ENCODE results near the gene SCLY.
"Not testable (repeated sequence)": the region's sequence is repeated elsewhere in the genome, so short reads cannot be mapped to it uniquely, and the experiment has no call there.

Gene SCLY

DNA sequence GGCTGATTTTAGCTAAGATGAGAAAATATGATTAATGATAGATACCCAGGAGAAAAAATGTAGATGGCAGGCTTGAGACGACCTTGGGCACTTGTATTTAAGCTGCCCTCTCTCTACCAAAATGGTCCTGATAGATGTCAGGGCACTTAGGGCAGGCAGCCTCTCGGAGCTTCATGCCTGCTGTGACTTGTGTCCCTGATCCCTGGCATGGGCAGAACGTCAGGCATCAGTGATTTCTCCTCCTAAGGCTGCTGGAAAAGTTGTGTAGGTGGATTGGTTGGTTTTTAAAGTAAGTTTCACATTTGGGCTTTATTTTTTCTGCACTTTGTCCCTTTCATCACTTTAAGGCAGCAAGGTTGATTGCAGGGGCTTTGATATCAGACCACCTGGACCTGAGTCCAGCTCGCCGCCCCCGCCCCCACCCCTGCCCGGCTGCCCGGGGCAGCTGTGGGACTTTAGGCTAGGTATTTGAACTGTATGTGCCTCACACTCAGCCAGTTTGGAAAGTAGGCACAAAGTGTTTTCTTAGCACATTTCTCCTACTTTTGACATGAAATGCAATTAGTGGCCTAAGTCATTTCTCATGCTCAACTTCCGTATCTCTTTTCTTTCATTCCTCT lies 35.0 kb upstream of the SCLY start:
- Histone ChIP-seq H3K36me3 (ENCODE audit: control insufficient read depth in 2 of 2, insufficient read depth in 2 of 2, low read length in 2 of 2) (peaks cover 13 to 20% of the 10 kb centered on the region in 2 donors), H3K9me3 (ENCODE audit: control insufficient read depth in 2 of 2, low read length in 2 of 2) (no peaks in the 10 kb centered on the region), H3K27me3 (ENCODE audit: control insufficient read depth in 2 of 2, insufficient read depth in 2 of 2, low read length in 2 of 2) (no peaks in the 10 kb centered on the region), H3K4me1 (ENCODE audit: control insufficient read depth in 2 of 2, insufficient read depth in 2 of 2, low read length in 2 of 2) (no peaks in the 10 kb centered on the region), H3K9ac (ENCODE audit: low read depth in 1 of 2, low read length in 2 of 2) (no peak overlapping the region), H3K4me3 (ENCODE audit: low read length in 2 of 2) (no peak overlapping the region), H3K27ac (ENCODE audit: low read depth in 2 of 2, low read length in 2 of 2) (no peak overlapping the region)

DNA sequence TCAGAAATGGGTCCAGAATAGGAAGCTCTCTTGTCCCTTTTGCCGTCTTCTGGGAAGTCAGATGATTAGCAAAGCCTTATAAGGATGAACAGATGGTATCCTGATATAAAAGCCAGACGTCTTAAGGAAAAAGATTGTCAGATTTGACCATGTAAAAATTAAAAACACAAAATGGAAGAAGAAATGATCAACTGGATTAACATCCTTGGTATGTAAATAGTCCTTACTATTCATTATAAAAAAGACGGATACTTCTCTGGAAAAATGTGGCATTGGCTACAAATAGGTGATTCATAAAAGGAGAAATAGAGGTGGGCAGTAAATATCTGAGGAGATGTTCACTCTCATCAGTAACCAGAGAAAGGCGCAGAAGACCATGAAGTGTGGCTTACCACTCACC lies 33.7 kb upstream of the SCLY start:
- no peaks in the 10 kb centered on the region for H3K9me3 ChIP-seq (ENCODE audit: control insufficient read depth in 2 of 2, low read length in 2 of 2)
- no peak overlapping the region for H3K9ac ChIP-seq (ENCODE audit: low read depth in 1 of 2, low read length in 2 of 2)
- H3K27ac ChIP-seq (ENCODE audit: low read depth in 2 of 2, low read length in 2 of 2) = no peak overlapping the region
- H3K36me3 ChIP-seq (ENCODE audit: control insufficient read depth in 2 of 2, insufficient read depth in 2 of 2, low read length in 2 of 2) = peaks cover 17 to 24% of the 10 kb centered on the region in 2 donors
- H3K4me1 ChIP-seq (ENCODE audit: control insufficient read depth in 2 of 2, insufficient read depth in 2 of 2, low read length in 2 of 2) = no peaks in the 10 kb centered on the region
- no peaks in the 10 kb centered on the region for H3K27me3 ChIP-seq (ENCODE audit: control insufficient read depth in 2 of 2, insufficient read depth in 2 of 2, low read length in 2 of 2)
- no peak overlapping the region for H3K4me3 ChIP-seq (ENCODE audit: low read length in 2 of 2)

DNA sequence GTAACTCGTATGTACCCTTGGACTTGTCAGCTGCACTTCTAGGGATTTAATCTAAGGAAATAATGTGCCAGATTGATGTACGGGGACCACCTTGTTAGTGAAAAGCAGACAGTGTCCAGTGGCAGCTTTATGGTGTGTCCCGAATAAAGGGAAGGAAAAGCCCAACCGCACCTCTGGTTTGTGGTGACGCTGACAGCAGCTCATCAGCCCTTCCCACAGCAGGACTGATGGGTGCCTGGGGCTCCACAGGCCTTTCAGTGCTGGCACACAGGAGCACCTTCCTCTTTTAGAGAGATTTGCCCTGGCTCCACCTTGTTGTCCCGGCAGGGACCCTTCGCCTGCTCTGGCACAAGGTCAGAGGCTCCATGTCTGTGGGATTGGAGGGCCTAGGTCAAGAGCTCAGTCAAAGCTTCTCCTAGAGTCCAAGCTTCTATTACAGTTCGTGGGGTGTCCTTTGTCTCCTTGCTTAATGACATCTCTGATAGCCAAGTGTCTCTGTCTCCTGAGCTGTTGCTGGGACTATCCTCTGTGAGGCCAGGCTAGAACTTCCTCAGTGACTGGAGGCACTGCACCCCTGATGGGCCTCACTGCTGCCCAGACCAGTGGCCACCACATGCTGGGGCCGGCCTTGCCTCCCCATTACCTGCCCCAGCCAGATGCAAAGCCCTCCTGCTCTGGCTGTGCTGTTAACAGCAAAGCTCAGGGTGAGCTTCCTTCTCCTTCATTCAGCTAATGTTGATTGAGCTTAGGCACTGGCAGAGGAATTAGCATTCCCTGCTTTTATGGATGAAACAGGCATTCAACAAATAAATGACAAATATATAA lies 33.0 kb upstream of the SCLY start:
- Histone ChIP-seq H3K4me3 (ENCODE audit: low read length in 2 of 2) (no peak overlapping the region), H3K36me3 (ENCODE audit: control insufficient read depth in 2 of 2, insufficient read depth in 2 of 2, low read length in 2 of 2) (peaks cover 17 to 26% of the 10 kb centered on the region in 2 donors)

DNA sequence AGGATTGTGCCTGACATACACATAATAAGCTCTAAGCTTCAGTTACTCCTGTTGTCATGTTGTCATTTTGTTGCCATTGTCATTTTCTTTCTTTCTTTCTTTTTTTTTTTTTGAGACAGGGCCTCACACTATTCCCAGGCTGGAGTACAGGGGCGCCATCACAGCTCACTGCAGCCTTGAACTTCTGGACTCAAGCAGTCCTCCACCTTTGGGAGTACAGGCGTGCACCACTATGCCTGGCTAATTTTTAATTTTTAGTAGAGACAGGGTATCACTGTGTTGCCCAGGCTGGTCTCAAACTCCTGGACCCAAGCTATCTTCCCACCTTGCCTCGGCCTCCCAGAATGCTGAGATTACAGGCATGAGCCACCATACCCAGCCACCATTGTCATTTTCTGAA lies 30.9 kb upstream of the SCLY start:
- H3K9ac ChIP-seq (ENCODE audit: low read depth in 1 of 2, low read length in 2 of 2) = no peak overlapping the region
- H3K4me1 ChIP-seq (ENCODE audit: control insufficient read depth in 2 of 2, insufficient read depth in 2 of 2, low read length in 2 of 2) = no peaks in the 10 kb centered on the region
- no peaks in the 10 kb centered on the region for H3K27me3 ChIP-seq (ENCODE audit: control insufficient read depth in 2 of 2, insufficient read depth in 2 of 2, low read length in 2 of 2)
- H3K9me3 ChIP-seq (ENCODE audit: control insufficient read depth in 2 of 2, low read length in 2 of 2) = no peaks in the 10 kb centered on the region
- H3K4me3 ChIP-seq (ENCODE audit: low read length in 2 of 2) = no peak overlapping the region
- peaks cover 17 to 24% of the 10 kb centered on the region in 2 donors for H3K36me3 ChIP-seq (ENCODE audit: control insufficient read depth in 2 of 2, insufficient read depth in 2 of 2, low read length in 2 of 2)
- H3K27ac ChIP-seq (ENCODE audit: low read depth in 2 of 2, low read length in 2 of 2) = no peak overlapping the region

More for the DNA sequence above, 33.0 kb upstream of the SCLY start:
- H3K9me3 ChIP-seq (ENCODE audit: control insufficient read depth in 2 of 2, low read length in 2 of 2) = no peaks in the 10 kb centered on the region
- H3K9ac ChIP-seq (ENCODE audit: low read depth in 1 of 2, low read length in 2 of 2) = no peak overlapping the region
- no peak overlapping the region for H3K27ac ChIP-seq (ENCODE audit: low read depth in 2 of 2, low read length in 2 of 2)
- H3K4me1 ChIP-seq (ENCODE audit: control insufficient read depth in 2 of 2, insufficient read depth in 2 of 2, low read length in 2 of 2) = no peaks in the 10 kb centered on the region
- no peaks in the 10 kb centered on the region for H3K27me3 ChIP-seq (ENCODE audit: control insufficient read depth in 2 of 2, insufficient read depth in 2 of 2, low read length in 2 of 2)

DNA sequence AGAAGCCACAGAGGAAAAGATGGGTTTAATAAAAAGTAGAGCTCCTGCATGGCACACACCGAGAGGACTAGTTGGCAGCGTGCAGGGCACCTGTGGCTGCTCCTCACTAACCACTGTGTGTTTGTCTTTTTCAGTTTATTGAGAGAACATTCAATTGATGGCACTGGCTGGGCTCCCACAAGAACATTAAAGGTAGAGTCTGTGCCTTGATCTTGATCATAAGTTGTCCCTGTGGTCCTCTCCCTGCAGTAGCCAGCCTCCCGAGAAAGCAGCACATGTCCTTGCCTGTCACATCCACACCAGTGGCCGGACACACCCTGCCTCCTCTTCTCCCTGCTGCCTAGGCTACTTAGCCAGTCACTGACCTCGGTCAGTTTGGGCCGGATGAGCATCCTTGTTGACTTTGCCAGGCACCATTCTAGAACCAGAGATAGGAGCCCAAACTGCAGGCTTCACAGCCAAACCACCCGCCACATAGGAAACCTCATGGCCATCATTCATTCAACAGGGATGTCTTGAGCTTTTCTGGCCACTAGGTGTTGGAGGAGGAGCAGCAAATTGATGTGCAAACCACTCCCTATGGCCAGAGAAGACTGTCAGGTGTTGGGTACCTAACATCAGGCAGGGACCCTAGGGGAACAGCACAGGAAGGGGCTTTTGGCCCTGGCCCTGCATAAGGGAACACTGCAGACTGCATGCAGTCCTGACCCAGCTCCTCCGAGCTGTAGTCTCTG lies 30.2 kb upstream of the SCLY start:
- no peaks in the 10 kb centered on the region for H3K9me3 ChIP-seq (ENCODE audit: control insufficient read depth in 2 of 2, low read length in 2 of 2)
- no peak overlapping the region for H3K27ac ChIP-seq (ENCODE audit: low read depth in 2 of 2, low read length in 2 of 2)
- H3K4me1 ChIP-seq (ENCODE audit: control insufficient read depth in 2 of 2, insufficient read depth in 2 of 2, low read length in 2 of 2) = no peaks in the 10 kb centered on the region
- no peak overlapping the region for H3K9ac ChIP-seq (ENCODE audit: low read depth in 1 of 2, low read length in 2 of 2)
- H3K4me3 ChIP-seq (ENCODE audit: low read length in 2 of 2) = no peak overlapping the region
- H3K36me3 ChIP-seq (ENCODE audit: control insufficient read depth in 2 of 2, insufficient read depth in 2 of 2, low read length in 2 of 2) = peaks cover 17 to 22% of the 10 kb centered on the region in 2 donors
- no peaks in the 10 kb centered on the region for H3K27me3 ChIP-seq (ENCODE audit: control insufficient read depth in 2 of 2, insufficient read depth in 2 of 2, low read length in 2 of 2)

DNA sequence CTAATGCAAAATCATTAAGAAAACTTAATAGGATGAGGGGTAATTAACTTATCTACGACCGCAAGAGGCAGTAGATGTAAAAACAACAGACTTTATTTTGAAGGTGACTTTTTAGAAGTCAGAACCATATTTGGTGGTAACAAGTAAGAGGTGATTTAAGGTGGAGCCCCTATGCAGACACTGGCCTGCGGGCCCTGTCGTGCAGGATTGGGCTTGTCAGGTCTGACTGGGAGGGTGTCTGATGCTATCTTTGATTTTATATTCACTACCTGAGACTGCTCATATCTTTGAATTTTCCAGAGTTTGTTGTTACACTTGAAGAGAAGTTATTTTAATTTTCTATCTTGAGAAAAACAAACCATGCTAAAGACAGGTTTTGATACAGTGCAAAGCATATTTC lies 29.1 kb upstream of the SCLY start:
- H3K4me1 ChIP-seq (ENCODE audit: control insufficient read depth in 2 of 2, insufficient read depth in 2 of 2, low read length in 2 of 2) = no peaks in the 10 kb centered on the region
- H3K27me3 ChIP-seq (ENCODE audit: control insufficient read depth in 2 of 2, insufficient read depth in 2 of 2, low read length in 2 of 2) = no peaks in the 10 kb centered on the region
- no peak overlapping the region for H3K9ac ChIP-seq (ENCODE audit: low read depth in 1 of 2, low read length in 2 of 2)
- H3K36me3 ChIP-seq (ENCODE audit: control insufficient read depth in 2 of 2, insufficient read depth in 2 of 2, low read length in 2 of 2) = peaks cover 17 to 30% of the 10 kb centered on the region in 2 donors
- no peak overlapping the region for H3K4me3 ChIP-seq (ENCODE audit: low read length in 2 of 2)
- no peaks in the 10 kb centered on the region for H3K9me3 ChIP-seq (ENCODE audit: control insufficient read depth in 2 of 2, low read length in 2 of 2)
- H3K27ac ChIP-seq (ENCODE audit: low read depth in 2 of 2, low read length in 2 of 2) = no peak overlapping the region

DNA sequence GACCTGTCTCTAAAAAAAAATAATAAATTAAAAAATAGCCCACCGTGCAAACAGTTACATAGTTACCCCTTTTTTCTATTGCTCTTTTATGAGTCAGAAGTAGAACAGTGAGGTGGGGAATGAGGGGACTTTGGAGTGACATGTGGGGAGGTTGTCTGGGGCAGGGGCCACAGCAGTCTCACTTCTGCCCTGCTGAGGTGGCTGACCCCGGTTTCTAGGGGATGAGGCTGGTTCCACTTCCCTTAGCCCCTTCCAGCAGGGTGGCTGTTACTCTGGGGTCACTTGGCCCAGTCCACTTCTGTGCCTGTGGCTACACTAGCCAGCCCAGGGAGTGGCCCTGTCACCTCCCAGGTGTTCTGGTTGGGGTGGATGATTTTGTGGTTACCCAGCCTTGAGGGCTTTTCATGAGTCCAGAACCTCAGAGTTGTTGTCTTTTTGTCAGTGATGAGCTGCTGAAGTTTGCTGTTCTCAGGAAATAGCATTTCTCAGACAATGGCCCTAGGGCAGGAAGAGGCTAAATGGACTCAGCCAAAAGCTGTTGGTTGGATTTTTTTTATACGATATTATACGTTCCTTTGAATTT lies 28.0 kb upstream of the SCLY start:
- no peak overlapping the region for H3K9ac ChIP-seq (ENCODE audit: low read depth in 1 of 2, low read length in 2 of 2)
- no peaks in the 10 kb centered on the region for H3K4me1 ChIP-seq (ENCODE audit: control insufficient read depth in 2 of 2, insufficient read depth in 2 of 2, low read length in 2 of 2)

DNA sequence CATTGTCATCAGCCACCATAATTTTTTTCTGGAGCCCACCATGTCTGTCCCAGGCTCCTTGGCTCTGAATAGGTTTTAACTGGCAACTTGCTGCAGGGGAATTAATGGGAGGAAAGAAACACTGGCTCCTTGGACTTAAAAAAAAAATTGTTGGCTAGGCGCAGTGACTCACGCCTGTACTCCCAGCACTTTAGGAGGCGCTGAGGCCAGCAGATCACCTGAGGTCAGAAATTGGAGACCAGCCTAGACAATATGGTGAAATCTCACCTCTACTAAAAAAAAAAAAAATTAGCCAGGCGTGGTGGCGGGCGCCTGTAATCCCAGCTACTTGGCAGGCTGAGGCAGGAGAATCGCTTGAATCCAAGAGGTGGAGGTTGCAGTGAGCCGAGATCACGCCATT lies 26.8 kb upstream of the SCLY start:
- not testable (repeated sequence) for H3K9ac ChIP-seq (ENCODE audit: low read depth in 1 of 2, low read length in 2 of 2); H3K4me1 ChIP-seq (ENCODE audit: control insufficient read depth in 2 of 2, insufficient read depth in 2 of 2, low read length in 2 of 2); H3K4me3 ChIP-seq (ENCODE audit: low read length in 2 of 2); H3K9me3 ChIP-seq (ENCODE audit: control insufficient read depth in 2 of 2, low read length in 2 of 2); H3K27me3 ChIP-seq (ENCODE audit: control insufficient read depth in 2 of 2, insufficient read depth in 2 of 2, low read length in 2 of 2); H3K27ac ChIP-seq (ENCODE audit: low read depth in 2 of 2, low read length in 2 of 2)
- peaks cover 22 to 47% of the 10 kb centered on the region in 2 donors for H3K36me3 ChIP-seq (ENCODE audit: control insufficient read depth in 2 of 2, insufficient read depth in 2 of 2, low read length in 2 of 2)

More for the DNA sequence above, 28.0 kb upstream of the SCLY start:
- Histone ChIP-seq H3K36me3 (ENCODE audit: control insufficient read depth in 2 of 2, insufficient read depth in 2 of 2, low read length in 2 of 2) (peaks cover 13 to 39% of the 10 kb centered on the region in 2 donors), H3K27me3 (ENCODE audit: control insufficient read depth in 2 of 2, insufficient read depth in 2 of 2, low read length in 2 of 2) (no peaks in the 10 kb centered on the region), H3K4me3 (ENCODE audit: low read length in 2 of 2) (no peak overlapping the region), H3K9me3 (ENCODE audit: control insufficient read depth in 2 of 2, low read length in 2 of 2) (no peaks in the 10 kb centered on the region), H3K27ac (ENCODE audit: low read depth in 2 of 2, low read length in 2 of 2) (no peak overlapping the region)

DNA sequence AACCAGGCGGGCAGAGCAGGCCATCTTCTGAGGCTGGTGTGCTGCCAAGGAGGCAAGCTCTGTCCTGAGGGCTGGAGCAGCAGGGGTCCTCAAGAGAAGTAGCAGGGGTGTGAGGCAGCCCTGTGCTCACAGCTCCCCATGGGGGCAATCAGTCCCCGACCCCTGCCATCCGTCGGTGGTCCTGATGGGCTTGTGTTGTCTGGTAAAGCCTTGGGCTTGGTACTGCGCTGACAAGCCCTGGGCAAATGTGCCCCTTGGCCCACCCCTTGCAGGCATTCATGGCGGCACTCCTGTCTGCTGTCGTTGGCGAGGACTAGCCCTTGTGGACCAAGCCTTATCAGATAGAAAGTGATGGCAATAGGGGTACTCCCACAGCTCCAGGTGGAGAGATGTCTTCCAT lies 22.6 kb upstream of the SCLY start:
- Histone ChIP-seq H3K4me3 (ENCODE audit: low read length in 2 of 2) (no peak overlapping the region), H3K36me3 (ENCODE audit: control insufficient read depth in 2 of 2, insufficient read depth in 2 of 2, low read length in 2 of 2) (peaks cover 29 to 55% of the 10 kb centered on the region in 2 donors), H3K9ac (ENCODE audit: low read depth in 1 of 2, low read length in 2 of 2) (no peak overlapping the region), H3K27me3 (ENCODE audit: control insufficient read depth in 2 of 2, insufficient read depth in 2 of 2, low read length in 2 of 2) (no peaks in the 10 kb centered on the region), H3K4me1 (ENCODE audit: control insufficient read depth in 2 of 2, insufficient read depth in 2 of 2, low read length in 2 of 2) (no peaks in the 10 kb centered on the region), H3K27ac (ENCODE audit: low read depth in 2 of 2, low read length in 2 of 2) (no peak overlapping the region), H3K9me3 (ENCODE audit: control insufficient read depth in 2 of 2, low read length in 2 of 2) (no peaks in the 10 kb centered on the region)

DNA sequence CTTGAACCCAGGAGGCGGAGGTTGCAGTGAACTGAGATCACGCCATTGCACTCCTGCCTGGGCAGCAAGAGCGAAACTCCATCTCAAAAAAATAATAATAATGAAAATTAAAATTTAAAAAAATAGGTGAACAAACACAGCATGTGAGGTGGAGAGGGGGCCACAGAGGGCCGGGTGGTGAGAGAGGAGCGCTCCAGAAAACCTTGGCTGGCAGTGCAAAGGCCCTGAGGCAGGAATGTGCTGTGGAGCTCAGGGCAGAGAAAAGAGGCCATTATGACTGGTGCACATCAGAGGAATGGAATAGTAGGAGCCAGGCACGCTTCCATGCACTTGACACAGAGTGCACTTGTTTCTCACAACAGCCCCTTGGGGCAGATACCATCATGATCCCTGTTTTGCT lies 21.6 kb upstream of the SCLY start:
- Histone ChIP-seq H3K27me3 (ENCODE audit: control insufficient read depth in 2 of 2, insufficient read depth in 2 of 2, low read length in 2 of 2) (no peaks in the 10 kb centered on the region), H3K36me3 (ENCODE audit: control insufficient read depth in 2 of 2, insufficient read depth in 2 of 2, low read length in 2 of 2) (peaks cover 37 to 59% of the 10 kb centered on the region in 2 donors), H3K4me3 (ENCODE audit: low read length in 2 of 2) (no peak overlapping the region), H3K4me1 (ENCODE audit: control insufficient read depth in 2 of 2, insufficient read depth in 2 of 2, low read length in 2 of 2) (no peaks in the 10 kb centered on the region), H3K9me3 (ENCODE audit: control insufficient read depth in 2 of 2, low read length in 2 of 2) (no peaks in the 10 kb centered on the region), H3K9ac (ENCODE audit: low read depth in 1 of 2, low read length in 2 of 2) (no peak overlapping the region), H3K27ac (ENCODE audit: low read depth in 2 of 2, low read length in 2 of 2) (no peak overlapping the region)
